ENCODE results near the gene ARHGAP8. TPM values are rescaled to one million over a fixed set of nuclear protein-coding genes. Genes with fewer than 3 reads are reported as not detected.

ARHGAP8 gene
- total RNA-seq, 2 experiments from 2014 or later: 5.7 to 6.3 TPM

GRCh38 chr22:44884968-44885805, 132.8 kb downstream of the ARHGAP8 start:
- H3K9me3 Mint-ChIP-seq: no peaks in the 10 kb centered on the region
- CTCF ChIA-PET: no interaction called here
- Histone ChIP-seq H3K27me3 (ENCODE audit: control insufficient read depth in 1 of 2, insufficient read depth in 2 of 2, low read length in 2 of 2) (no peaks in the 10 kb centered on the region), H3K36me3 (ENCODE audit: insufficient read depth, low read length) (no peaks in the 10 kb centered on the region), H3K27ac (ENCODE audit: low read depth in 1 of 2, low read length in 2 of 2) (no peak overlapping the region), H3K9me3 (ENCODE audit: control insufficient read depth in 1 of 2, insufficient read depth in 1 of 2, low read length in 2 of 2) (peaks cover 0 to 15% of the 10 kb centered on the region in 2 experiments), H3K4me1 (ENCODE audit: insufficient read depth, low read length) (no peaks in the 10 kb centered on the region), H3K4me3 (ENCODE audit: low read length) (no peak overlapping the region)
- no peaks in the 10 kb centered on the region for H3K27me3 Mint-ChIP-seq
- intact Hi-C loops (cut with DNase I, micrococcal nuclease): no loop called here
- POLR2A ChIA-PET: no interaction called here
- no peak for ATAC-seq (ENCODE audit: poor library complexity)
- H3K4me3 Mint-ChIP-seq: no peak overlapping the region
- no peaks in the 10 kb centered on the region for H3K36me3 Mint-ChIP-seq (ENCODE audit: low read depth)
- DNase-seq: peak in 1 of 14 experiments; percentile 25
- no peak overlapping the region for H3K27ac Mint-ChIP-seq
- TF ChIP-seq, protein P1, sequence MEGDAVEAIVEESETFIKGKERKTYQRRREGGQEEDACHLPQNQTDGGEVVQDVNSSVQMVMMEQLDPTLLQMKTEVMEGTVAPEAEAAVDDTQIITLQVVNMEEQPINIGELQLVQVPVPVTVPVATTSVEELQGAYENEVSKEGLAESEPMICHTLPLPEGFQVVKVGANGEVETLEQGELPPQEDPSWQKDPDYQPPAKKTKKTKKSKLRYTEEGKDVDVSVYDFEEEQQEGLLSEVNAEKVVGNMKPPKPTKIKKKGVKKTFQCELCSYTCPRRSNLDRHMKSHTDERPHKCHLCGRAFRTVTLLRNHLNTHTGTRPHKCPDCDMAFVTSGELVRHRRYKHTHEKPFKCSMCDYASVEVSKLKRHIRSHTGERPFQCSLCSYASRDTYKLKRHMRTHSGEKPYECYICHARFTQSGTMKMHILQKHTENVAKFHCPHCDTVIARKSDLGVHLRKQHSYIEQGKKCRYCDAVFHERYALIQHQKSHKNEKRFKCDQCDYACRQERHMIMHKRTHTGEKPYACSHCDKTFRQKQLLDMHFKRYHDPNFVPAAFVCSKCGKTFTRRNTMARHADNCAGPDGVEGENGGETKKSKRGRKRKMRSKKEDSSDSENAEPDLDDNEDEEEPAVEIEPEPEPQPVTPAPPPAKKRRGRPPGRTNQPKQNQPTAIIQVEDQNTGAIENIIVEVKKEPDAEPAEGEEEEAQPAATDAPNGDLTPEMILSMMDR (IDR thresholded peaks at IDR 0.05): no peak
- H3K4me1 Mint-ChIP-seq (ENCODE audit: low read depth): no peaks in the 10 kb centered on the region

GRCh38 chr22:44885806-44886360, 133.5 kb downstream of the ARHGAP8 start:
- intact Hi-C loops (cut with DNase I, micrococcal nuclease): no loop called here
- H3K4me3 ChIP-seq (ENCODE audit: low read length): no peak overlapping the region
- H3K9me3 Mint-ChIP-seq: no peaks in the 10 kb centered on the region
- DNase-seq (peak in 1 of 14 experiments; percentile 21), ATAC-seq (ENCODE audit: poor library complexity) (no peak)
- H3K27ac Mint-ChIP-seq: no peak overlapping the region
- TF ChIP-seq, protein P1 (IDR thresholded peaks at IDR 0.05): no peak
- POLR2A ChIA-PET: no interaction called here
- no peak overlapping the region for H3K4me3 Mint-ChIP-seq
- H3K27me3 Mint-ChIP-seq: no peaks in the 10 kb centered on the region
- H3K4me1 Mint-ChIP-seq (ENCODE audit: low read depth): no peaks in the 10 kb centered on the region
- CTCF ChIA-PET: no interaction called here
- H3K4me1 ChIP-seq (ENCODE audit: insufficient read depth, low read length): no peaks in the 10 kb centered on the region
- H3K36me3 ChIP-seq (ENCODE audit: insufficient read depth, low read length): no peaks in the 10 kb centered on the region
- no peaks in the 10 kb centered on the region for H3K27me3 ChIP-seq (ENCODE audit: control insufficient read depth in 1 of 2, insufficient read depth in 2 of 2, low read length in 2 of 2)
- no peaks in the 10 kb centered on the region for H3K36me3 Mint-ChIP-seq (ENCODE audit: low read depth)
- H3K27ac ChIP-seq (ENCODE audit: low read depth in 1 of 2, low read length in 2 of 2): no peak overlapping the region
- peaks cover 0 to 15% of the 10 kb centered on the region in 2 experiments for H3K9me3 ChIP-seq (ENCODE audit: control insufficient read depth in 1 of 2, insufficient read depth in 1 of 2, low read length in 2 of 2)

- no peaks in the 10 kb centered on the region for H3K9me3 Mint-ChIP-seq
- ChIA-PET CTCF (no interaction called here), POLR2A (no interaction called here)
- TF ChIP-seq, protein P1 (IDR thresholded peaks at IDR 0.05): no peak
- H3K4me1 Mint-ChIP-seq (ENCODE audit: low read depth): no peaks in the 10 kb centered on the region
- intact Hi-C loops (cut with DNase I, micrococcal nuclease): no loop called here
- Histone ChIP-seq H3K4me3 (ENCODE audit: low read length) (no peak overlapping the region), H3K36me3 (ENCODE audit: insufficient read depth, low read length) (no peaks in the 10 kb centered on the region), H3K4me1 (ENCODE audit: insufficient read depth, low read length) (no peaks in the 10 kb centered on the region), H3K27me3 (ENCODE audit: control insufficient read depth in 1 of 2, insufficient read depth in 2 of 2, low read length in 2 of 2) (no peaks in the 10 kb centered on the region), H3K27ac (ENCODE audit: low read depth in 1 of 2, low read length in 2 of 2) (no peak overlapping the region), H3K9me3 (ENCODE audit: control insufficient read depth in 1 of 2, insufficient read depth in 1 of 2, low read length in 2 of 2) (peaks cover 0 to 11% of the 10 kb centered on the region in 2 experiments)
- H3K4me3 Mint-ChIP-seq: no peak overlapping the region
- no peaks in the 10 kb centered on the region for H3K27me3 Mint-ChIP-seq
- no peak overlapping the region for H3K27ac Mint-ChIP-seq
- ATAC-seq (ENCODE audit: poor library complexity) (no peak), DNase-seq (no peak)
- no peaks in the 10 kb centered on the region for H3K36me3 Mint-ChIP-seq (ENCODE audit: low read depth)
These were observed 135.6 kb downstream of the ARHGAP8 start for GRCh38 chr22:44887941-44888366.
